Prostate gland (tissue), 2 donors: Measurements from ENCODE around the gene E2F3. TPM values are rescaled to one million over a fixed set of nuclear protein-coding genes. Genes with fewer than 3 reads are reported as not detected.

Experiments
- DNase-seq: peaks from one replicate; pipeline ENCODE4 v3.0.0-alpha.2; 2019; ENCODE audit warnings: low spot score
- H3K27ac ChIP-seq, 2 donors: fragments of 200-600 bp; sonication (generic); 2 replicates each; pipeline ENCODE4 v1.5.1; 2017 to 2019
- H3K27me3 ChIP-seq: fragments of 200-600 bp; sonication (generic); replicated peaks from 2 replicates; pipeline ENCODE4 v1.5.1; 2019; ENCODE audit not compliant: insufficient read depth
- H3K36me3 ChIP-seq, 2 donors: fragments of 200-600 bp; sonication (generic); 1 replicate in 1 of 2; 2 replicates in 1 of 2; pipeline versions ENCODE4 v1.5.1 to v1.8.1; 2017 to 2019
- H3K4me1 ChIP-seq: fragments of 200-600 bp; sonication (generic); replicated peaks from 2 replicates; pipeline ENCODE4 v1.5.1; 2019
- H3K4me3 ChIP-seq, 2 donors: fragments of 200-600 bp; sonication (generic); 2 replicates each; pipeline ENCODE4 v1.5.1; 2017 to 2019
- H3K9me3 ChIP-seq: fragments of 200-600 bp; sonication (generic); 2 replicates; pipeline ENCODE4 v1.5.1; 2017
- POLR2A ChIP-seq: fragments of 450-650 bp; IDR thresholded peaks from one replicate; pipeline ENCODE4 v1.6.1; 2016; ENCODE audit warnings: antibody characterized with exemption, mild to moderate bottlenecking
- POLR2AphosphoS5 ChIP-seq: sonication (generic); formaldehyde crosslinking; IDR thresholded peaks from one replicate; pipeline ENCODE4 v1.6.1; 2017; ENCODE audit warnings: antibody characterized with exemption
- WGBS: methylation state at CpG from one replicate; pipeline ENCODE4 v1.1.5; 2018; 5-methylcytosine and 5-hydroxymethylcytosine counted together
- intact Hi-C: fragments of 100-400 bp; cut with DNase I; formaldehyde crosslinking; loops from one replicate; pipeline ENCODE4 v1.14.2; 2022
- total RNA-seq, 2 donors: library from RNA; depleted of rRNA; stranded (reverse); fragments of >200 nt; gene quantifications; one replicate each; pipeline ENCODE4 v1.1.0, GENCODE V29; 2016
- TF ChIP-seq, protein P1 (sequence below), 4 experiments: fragments of 200-600 bp in 2 of 4; fragments of 450-650 bp in 2 of 4; sonication (generic) in 2 of 4; IDR thresholded peaks; 1 replicate in 3 of 4; 2 replicates in 1 of 4; pipeline ENCODE4 v1.5.1; 2016 to 2019; ENCODE audit warnings: antibody characterized with exemption in 4 of 4, mild to moderate bottlenecking in 2 of 4, moderate library complexity in 2 of 4

Gene E2F3
- total RNA-seq, 2 donors from 2014 or later: 3.7 to 5.5 TPM

DNA sequence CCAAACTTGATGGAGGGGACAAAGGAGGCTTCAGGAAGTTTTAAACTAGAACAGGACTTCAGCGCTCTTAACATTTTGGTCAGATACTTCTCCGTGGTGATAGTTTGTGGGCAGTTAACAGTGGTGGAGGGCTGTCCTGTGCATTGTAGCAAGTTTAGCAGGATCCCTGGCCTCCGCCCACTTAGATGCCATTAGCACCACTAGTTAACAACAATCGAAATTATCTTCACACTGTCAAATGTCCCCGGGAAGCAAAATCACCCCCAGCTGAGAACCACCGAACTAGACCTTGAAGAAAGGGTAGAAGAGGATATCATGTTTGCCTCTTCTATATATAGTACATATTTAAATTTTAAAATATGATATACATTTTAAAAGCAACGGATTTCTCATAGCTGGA, 13.6 kb downstream of the E2F3 start:
- Histone ChIP-seq H3K4me1 (peaks cover 6% of the 10 kb centered on the region), H3K27me3 (no peaks in the 10 kb centered on the region), H3K36me3 (no peaks in the 10 kb centered on the region), H3K27ac (no peak overlapping the region), H3K9me3 (no peaks in the 10 kb centered on the region), H3K4me3 (no peak overlapping the region)
- TF ChIP-seq POLR2A: no peak
- no peak for TF ChIP-seq POLR2AphosphoS5
- TF ChIP-seq, protein P1, sequence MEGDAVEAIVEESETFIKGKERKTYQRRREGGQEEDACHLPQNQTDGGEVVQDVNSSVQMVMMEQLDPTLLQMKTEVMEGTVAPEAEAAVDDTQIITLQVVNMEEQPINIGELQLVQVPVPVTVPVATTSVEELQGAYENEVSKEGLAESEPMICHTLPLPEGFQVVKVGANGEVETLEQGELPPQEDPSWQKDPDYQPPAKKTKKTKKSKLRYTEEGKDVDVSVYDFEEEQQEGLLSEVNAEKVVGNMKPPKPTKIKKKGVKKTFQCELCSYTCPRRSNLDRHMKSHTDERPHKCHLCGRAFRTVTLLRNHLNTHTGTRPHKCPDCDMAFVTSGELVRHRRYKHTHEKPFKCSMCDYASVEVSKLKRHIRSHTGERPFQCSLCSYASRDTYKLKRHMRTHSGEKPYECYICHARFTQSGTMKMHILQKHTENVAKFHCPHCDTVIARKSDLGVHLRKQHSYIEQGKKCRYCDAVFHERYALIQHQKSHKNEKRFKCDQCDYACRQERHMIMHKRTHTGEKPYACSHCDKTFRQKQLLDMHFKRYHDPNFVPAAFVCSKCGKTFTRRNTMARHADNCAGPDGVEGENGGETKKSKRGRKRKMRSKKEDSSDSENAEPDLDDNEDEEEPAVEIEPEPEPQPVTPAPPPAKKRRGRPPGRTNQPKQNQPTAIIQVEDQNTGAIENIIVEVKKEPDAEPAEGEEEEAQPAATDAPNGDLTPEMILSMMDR (IDR thresholded peaks at IDR 0.05): no peak
- 79% methylated on average over 7 of the region's 7 CpGs for WGBS
- intact Hi-C loops: no loop called here
- no peak for DNase-seq

DNA sequence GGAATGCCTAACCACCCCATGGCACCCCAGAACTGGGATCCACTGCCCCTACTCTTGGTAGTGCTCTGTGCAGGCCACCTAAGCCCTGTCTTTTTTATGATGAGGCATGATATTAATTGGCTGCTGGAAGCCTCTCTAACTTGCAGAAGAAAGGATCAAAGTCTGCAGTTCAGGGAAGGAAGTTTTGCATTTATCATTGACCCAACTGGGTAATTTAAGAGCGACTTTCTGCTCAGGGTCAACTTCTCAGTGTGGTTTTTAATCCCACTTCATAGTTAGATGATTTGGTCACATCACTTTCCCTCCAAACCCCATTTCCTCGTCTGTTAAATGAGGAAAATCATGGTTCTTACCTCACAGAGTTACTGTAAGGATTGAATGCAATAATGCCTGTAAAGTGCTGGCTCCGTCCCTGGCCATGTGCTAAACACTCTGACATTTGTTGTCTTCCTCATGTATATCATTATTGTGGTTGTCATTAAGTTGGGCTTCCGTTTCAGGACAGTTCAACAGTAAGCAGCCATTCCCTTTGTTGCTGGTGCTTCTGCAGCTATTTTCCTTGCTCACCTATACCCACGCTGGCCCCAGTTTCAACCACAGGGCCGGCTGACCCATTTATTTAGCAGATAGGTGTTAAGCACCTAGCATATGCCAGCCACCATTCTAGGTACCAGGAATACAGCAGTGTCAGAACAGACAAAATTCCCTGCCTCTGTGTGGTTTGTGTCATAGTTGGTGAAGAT, 14.2 kb downstream of the E2F3 start:
- Histone ChIP-seq H3K27me3 (no peaks in the 10 kb centered on the region), H3K9me3 (no peaks in the 10 kb centered on the region), H3K4me1 (peaks cover 6% of the 10 kb centered on the region), H3K27ac (no peak overlapping the region), H3K36me3 (no peaks in the 10 kb centered on the region), H3K4me3 (no peak overlapping the region)
- DNase-seq: no peak
- TF ChIP-seq, protein P1 (IDR thresholded peaks at IDR 0.05): no peak
- TF ChIP-seq POLR2AphosphoS5: no peak
- TF ChIP-seq POLR2A: no peak
- intact Hi-C loops: no loop called here
- 83% methylated on average over 6 of the region's 6 CpGs for WGBS

DNA sequence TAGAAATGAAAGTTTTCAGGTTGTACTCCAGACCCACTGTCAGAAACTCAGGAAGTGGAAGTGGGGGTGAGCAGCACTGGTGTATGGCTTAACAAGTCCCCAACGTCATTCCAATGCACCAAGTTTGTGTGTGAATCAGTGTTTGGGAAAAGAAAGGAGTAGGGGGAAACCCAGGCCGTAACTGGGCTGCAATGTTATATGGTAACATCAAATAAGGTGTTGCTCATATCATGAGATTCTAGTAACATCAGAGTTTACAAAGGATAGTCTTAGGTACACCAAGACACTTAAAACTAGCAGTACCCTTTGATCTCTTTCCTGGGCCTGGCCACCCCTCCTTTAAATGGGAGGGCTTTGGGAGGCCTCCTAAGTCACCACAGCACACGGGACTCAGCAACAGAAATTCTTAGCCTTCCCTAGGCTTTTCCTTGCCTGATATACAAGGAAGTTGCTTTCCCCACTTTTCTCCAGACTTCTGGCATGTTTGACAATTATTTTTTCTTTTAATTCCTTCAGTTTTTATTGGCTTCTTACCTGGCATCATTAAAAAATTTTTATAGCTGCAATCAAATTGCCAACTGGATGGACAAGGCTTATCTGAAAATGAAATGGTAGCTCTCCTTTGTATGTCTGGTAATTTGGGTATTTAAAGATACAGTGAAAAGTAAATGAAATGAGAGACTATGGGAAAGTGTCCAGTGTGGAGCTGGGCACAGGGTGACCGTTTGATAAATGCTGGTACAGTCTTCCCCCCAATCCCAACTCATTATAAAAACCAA, 15.1 kb downstream of the E2F3 start:
- DNase-seq: no peak
- Histone ChIP-seq H3K4me1 (peaks cover 6% of the 10 kb centered on the region), H3K9me3 (no peaks in the 10 kb centered on the region), H3K27ac (peak overlapping the region in 1 of 2 donors; percentile 20), H3K36me3 (no peaks in the 10 kb centered on the region), H3K27me3 (no peaks in the 10 kb centered on the region), H3K4me3 (no peak overlapping the region)
- intact Hi-C loops: no loop called here
- peak; percentile 26 for TF ChIP-seq POLR2AphosphoS5
- TF ChIP-seq, protein P1 (IDR thresholded peaks at IDR 0.05): no peak
- WGBS: 25% methylated on average over 4 of the region's 4 CpGs

DNA sequence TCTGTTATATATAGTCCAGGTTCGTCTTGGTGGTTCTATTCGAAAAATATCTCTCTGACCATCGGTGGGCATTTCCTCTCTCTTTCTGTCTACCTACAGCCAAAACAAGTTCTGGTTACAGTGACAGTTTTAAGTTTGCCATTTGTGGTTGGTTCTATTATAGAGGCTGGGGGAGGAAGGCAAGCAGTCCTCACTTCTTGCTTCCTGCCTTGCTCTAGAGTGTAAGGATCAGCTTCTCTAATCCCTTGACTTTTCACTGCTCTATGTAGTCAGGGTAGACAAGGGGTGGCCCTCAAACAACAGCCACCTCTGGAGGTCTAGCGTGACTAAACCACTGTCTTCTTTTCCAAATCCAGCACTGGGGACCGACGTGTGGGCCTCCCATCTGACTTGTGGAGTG, 16.1 kb downstream of the E2F3 start:
- 82% methylated on average over 6 of the region's 6 CpGs for WGBS
- TF ChIP-seq POLR2AphosphoS5 (no peak), POLR2A (no peak)
- TF ChIP-seq, protein P1 (IDR thresholded peaks at IDR 0.05): no peak
- intact Hi-C loops: no loop called here

More for the DNA sequence above, 16.1 kb downstream of the E2F3 start:
- no peak overlapping the region for H3K27ac ChIP-seq
- H3K4me3 ChIP-seq: no peak overlapping the region
- peaks cover 6% of the 10 kb centered on the region for H3K4me1 ChIP-seq
- H3K27me3 ChIP-seq: no peaks in the 10 kb centered on the region
- H3K36me3 ChIP-seq: no peaks in the 10 kb centered on the region
- no peaks in the 10 kb centered on the region for H3K9me3 ChIP-seq
- DNase-seq: no peak
